Measurements from ENCODE around the gene TNFSF11.

Gene TNFSF11

GRCh38 chr13:42649141-42649540 is 75.2 kb downstream of the TNFSF11 start:
- H3K4me3 ChIP-seq (ENCODE audit: control insufficient read depth, low read depth, low read length) = no peak overlapping the region
- no peak for DNase-seq (ENCODE audit: low read depth)
- TF ChIP-seq CTCF (IDR thresholded peaks at IDR 0.05; ENCODE audit: control insufficient read depth, insufficient read depth, low read depth, low read length, missing control alignments) = no peak

- no peak for DNase-seq (ENCODE audit: low read depth)
Measured at GRCh38 chr13:42649831-42650230, 75.9 kb downstream of the TNFSF11 start.

DNA sequence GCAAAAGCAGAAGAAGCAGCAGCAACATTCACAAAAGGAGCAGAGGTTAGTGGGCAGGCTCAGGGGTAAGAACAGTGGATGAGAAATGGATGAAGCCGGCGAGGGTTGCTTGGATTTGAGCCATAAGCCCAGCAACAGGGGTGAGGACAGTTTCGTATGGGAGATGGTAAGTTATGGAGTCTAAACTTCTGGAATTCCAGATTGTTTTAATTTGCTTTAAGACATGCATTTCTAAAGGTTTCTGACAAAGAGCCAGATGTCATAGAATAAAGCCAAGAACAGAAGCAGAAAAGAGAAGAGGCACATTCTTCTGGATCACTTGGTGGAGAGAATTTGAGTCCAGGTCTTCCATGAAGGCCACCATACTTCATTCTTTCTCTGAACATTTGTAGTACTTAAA is 76.6 kb downstream of the TNFSF11 start:
- no peak overlapping the region for H3K4me3 ChIP-seq (ENCODE audit: control insufficient read depth, low read depth, low read length)
- DNase-seq (ENCODE audit: low read depth) = no peak
- TF ChIP-seq CTCF (IDR thresholded peaks at IDR 0.05; ENCODE audit: control insufficient read depth, insufficient read depth, low read depth, low read length, missing control alignments) = no peak

More at GRCh38 chr13:42649831-42650230, 75.9 kb downstream of the TNFSF11 start:
- H3K4me3 ChIP-seq (ENCODE audit: control insufficient read depth, low read depth, low read length) = no peak overlapping the region
- no peak for TF ChIP-seq CTCF (IDR thresholded peaks at IDR 0.05; ENCODE audit: control insufficient read depth, insufficient read depth, low read depth, low read length, missing control alignments)

- no peak for TF ChIP-seq CTCF (IDR thresholded peaks at IDR 0.05; ENCODE audit: control insufficient read depth, insufficient read depth, low read depth, low read length, missing control alignments)
- no peak for DNase-seq (ENCODE audit: low read depth)
- H3K4me3 ChIP-seq (ENCODE audit: control insufficient read depth, low read depth, low read length) = no peak overlapping the region
Measured at GRCh38 chr13:42651936-42652641, 78.1 kb downstream of the TNFSF11 start.

GRCh38 chr13:42652642-42653415 is 78.9 kb downstream of the TNFSF11 start:
- TF ChIP-seq CTCF (IDR thresholded peaks at IDR 0.05; ENCODE audit: control insufficient read depth, insufficient read depth, low read depth, low read length, missing control alignments) = no peak
- DNase-seq (ENCODE audit: low read depth) = no peak
- H3K4me3 ChIP-seq (ENCODE audit: control insufficient read depth, low read depth, low read length) = no peak overlapping the region

- TF ChIP-seq CTCF (IDR thresholded peaks at IDR 0.05; ENCODE audit: control insufficient read depth, insufficient read depth, low read depth, low read length, missing control alignments) = no peak
- H3K4me3 ChIP-seq (ENCODE audit: control insufficient read depth, low read depth, low read length) = no peak overlapping the region
- no peak for DNase-seq (ENCODE audit: low read depth)
Measured at GRCh38 chr13:42653679-42654078, 79.7 kb downstream of the TNFSF11 start.

All from AG09309 (cell line).